OCI-LY1 (cell line): ENCODE results near the gene FAT1.

Experiments used
- EZH2 ChIP-seq: fragments of 200-600 bp; sonication (generic), shearing (Covaris generic); IDR thresholded peaks from 2 replicates; pipeline ENCODE4 v1.8.0; 2017; ENCODE audit warnings: borderline replicate concordance, mixed run types, mild to moderate bottlenecking, antibody characterized with exemption, low read length, moderate library complexity, mixed read lengths
- TF ChIP-seq, protein P1 (sequence below): fragments of 200-600 bp; sonication (generic), shearing (Covaris generic); IDR thresholded peaks from 2 replicates; pipeline ENCODE4 v1.5.1; 2017; ENCODE audit warnings: mild to moderate bottlenecking, antibody characterized with exemption, low read length, moderate library complexity, mixed read lengths

- TF ChIP-seq EZH2, result no peak
- TF ChIP-seq, protein P1, sequence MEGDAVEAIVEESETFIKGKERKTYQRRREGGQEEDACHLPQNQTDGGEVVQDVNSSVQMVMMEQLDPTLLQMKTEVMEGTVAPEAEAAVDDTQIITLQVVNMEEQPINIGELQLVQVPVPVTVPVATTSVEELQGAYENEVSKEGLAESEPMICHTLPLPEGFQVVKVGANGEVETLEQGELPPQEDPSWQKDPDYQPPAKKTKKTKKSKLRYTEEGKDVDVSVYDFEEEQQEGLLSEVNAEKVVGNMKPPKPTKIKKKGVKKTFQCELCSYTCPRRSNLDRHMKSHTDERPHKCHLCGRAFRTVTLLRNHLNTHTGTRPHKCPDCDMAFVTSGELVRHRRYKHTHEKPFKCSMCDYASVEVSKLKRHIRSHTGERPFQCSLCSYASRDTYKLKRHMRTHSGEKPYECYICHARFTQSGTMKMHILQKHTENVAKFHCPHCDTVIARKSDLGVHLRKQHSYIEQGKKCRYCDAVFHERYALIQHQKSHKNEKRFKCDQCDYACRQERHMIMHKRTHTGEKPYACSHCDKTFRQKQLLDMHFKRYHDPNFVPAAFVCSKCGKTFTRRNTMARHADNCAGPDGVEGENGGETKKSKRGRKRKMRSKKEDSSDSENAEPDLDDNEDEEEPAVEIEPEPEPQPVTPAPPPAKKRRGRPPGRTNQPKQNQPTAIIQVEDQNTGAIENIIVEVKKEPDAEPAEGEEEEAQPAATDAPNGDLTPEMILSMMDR, result no peak
Observed at GRCh38 chr4:186762361-186762760, 38.7 kb upstream of the FAT1 start.
